H54 (cell line): ENCODE measurements around the gene IZUMO1.
"Not testable (repeated sequence)": the region's sequence is repeated elsewhere in the genome, so short reads cannot be mapped to it uniquely, and the experiment has no call there.

ENCODE experiments used
- DNase-seq: peaks from one replicate; pipeline ENCODE4 v3.0.0; 2011; ENCODE audit warnings: low spot score, mixed read lengths; ENCODE audit not compliant: insufficient read length
- FAIRE-seq: peaks from 3 replicates; lab custom pipeline; 2011; peaks lifted over from hg19 to GRCh38; lab: Jason Lieb, UNC
- POLR2A ChIP-seq: IDR thresholded peaks from 2 replicates; pipeline ENCODE4 v1.6.1; 2011; ENCODE audit warnings: low read depth, mild to moderate bottlenecking, low read length

Gene IZUMO1

GRCh38 chr19:48698046-48698445 lies 48.7 kb downstream of the IZUMO1 start:
- peak; percentile 65 for DNase-seq
- FAIRE-seq = peak; percentile 83
- TF ChIP-seq POLR2A = no peak

GRCh38 chr19:48696353-48697010 lies 50.2 kb downstream of the IZUMO1 start:
- FAIRE-seq (no peak), DNase-seq (no peak)
- TF ChIP-seq POLR2A = no peak

GRCh38 chr19:48695743-48696352 lies 50.9 kb downstream of the IZUMO1 start, which contains the start of gene FUT2:
Gene FUT2, plus strand, starts transcription at chr19:48695971. Its CDS starts 6,986 bp downstream, at chr19:48702957.
- DNase-seq (no peak), FAIRE-seq (no peak)
- TF ChIP-seq POLR2A = no peak

DNA sequence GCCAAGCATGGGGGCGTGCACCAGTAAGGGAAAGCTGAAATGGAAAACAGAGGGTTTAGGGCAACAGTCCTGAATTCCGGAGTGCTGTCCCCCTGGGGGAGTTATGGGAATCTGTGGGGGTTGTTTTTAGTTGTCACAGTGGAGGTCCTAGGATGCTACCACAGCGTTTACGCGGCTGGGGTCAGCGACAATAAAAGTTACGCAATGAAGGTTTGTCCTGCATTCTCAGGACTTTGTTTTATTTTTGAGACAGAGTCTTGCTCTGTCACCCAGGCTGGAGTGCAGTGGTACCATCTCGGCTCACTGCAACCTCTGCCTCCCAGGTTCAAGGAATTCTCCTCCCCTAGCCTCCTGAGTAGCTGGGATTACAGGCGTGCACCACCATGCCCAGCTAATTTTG lies 53.1 kb downstream of the IZUMO1 start:
- not testable (repeated sequence) for DNase-seq, FAIRE-seq
